ENCODE data around the gene IVNS1ABP.

- TF ChIP-seq, protein P1, sequence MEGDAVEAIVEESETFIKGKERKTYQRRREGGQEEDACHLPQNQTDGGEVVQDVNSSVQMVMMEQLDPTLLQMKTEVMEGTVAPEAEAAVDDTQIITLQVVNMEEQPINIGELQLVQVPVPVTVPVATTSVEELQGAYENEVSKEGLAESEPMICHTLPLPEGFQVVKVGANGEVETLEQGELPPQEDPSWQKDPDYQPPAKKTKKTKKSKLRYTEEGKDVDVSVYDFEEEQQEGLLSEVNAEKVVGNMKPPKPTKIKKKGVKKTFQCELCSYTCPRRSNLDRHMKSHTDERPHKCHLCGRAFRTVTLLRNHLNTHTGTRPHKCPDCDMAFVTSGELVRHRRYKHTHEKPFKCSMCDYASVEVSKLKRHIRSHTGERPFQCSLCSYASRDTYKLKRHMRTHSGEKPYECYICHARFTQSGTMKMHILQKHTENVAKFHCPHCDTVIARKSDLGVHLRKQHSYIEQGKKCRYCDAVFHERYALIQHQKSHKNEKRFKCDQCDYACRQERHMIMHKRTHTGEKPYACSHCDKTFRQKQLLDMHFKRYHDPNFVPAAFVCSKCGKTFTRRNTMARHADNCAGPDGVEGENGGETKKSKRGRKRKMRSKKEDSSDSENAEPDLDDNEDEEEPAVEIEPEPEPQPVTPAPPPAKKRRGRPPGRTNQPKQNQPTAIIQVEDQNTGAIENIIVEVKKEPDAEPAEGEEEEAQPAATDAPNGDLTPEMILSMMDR (conservative IDR thresholded peaks at IDR 0.05 in 1 of 2, IDR thresholded peaks at IDR 0.05 in 1 of 2; ENCODE audit: low read depth in 1 of 2, low read length in 2 of 2): no peak
- no peak for TF ChIP-seq EZH2 (IDR thresholded peaks at IDR 0.05; ENCODE audit: low read length, missing control alignments)
Observed at GRCh38 chr1:185267301-185267700, 49.7 kb downstream of the IVNS1ABP start.
